WI38 (cell line): ENCODE measurements around the gene FUBP1.

ENCODE experiments used
- H3K4me3 ChIP-seq: 2 replicates; pipeline ENCODE4 v1.5.1; 2011; ENCODE audit warnings: low read depth, mild to moderate bottlenecking, control low read depth, low read length
- TF ChIP-seq, protein P1 (sequence below): IDR thresholded peaks from 2 replicates; pipeline ENCODE4 v1.5.1; 2012; ENCODE audit warnings: low read depth, mild to moderate bottlenecking, control low read depth, low read length

The FUBP1 gene

DNA sequence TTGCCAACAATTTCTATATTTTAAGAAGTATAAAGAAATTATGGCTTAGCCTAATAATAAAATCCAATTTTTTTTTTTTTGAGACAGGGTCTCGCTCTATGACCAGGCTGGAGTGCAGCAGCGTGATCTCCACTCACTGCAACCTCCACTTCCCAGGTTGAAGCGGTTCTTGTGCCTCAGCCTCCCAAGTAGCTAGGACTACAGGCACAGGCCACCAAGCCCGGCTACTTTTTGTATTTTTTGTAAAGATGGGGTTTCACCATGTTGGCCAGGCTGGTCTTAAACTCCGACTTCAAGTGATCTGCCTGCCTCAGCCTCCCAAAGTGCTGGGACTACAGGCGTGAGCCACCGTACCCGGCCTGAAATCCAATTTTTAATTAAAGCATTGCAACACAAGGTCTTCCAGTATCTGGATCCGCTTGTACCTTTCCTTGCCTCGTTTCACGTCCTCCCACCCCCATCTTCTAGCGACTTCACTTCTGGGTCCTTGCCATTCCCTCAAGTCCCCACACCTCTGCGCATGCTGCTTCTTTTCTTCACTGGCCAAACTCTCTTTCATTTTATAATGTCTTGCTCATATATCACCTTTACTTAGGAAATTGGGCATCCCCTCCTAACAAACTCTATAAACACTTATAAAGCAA is 2.3 kb downstream of the FUBP1 start:
- TF ChIP-seq, protein P1, sequence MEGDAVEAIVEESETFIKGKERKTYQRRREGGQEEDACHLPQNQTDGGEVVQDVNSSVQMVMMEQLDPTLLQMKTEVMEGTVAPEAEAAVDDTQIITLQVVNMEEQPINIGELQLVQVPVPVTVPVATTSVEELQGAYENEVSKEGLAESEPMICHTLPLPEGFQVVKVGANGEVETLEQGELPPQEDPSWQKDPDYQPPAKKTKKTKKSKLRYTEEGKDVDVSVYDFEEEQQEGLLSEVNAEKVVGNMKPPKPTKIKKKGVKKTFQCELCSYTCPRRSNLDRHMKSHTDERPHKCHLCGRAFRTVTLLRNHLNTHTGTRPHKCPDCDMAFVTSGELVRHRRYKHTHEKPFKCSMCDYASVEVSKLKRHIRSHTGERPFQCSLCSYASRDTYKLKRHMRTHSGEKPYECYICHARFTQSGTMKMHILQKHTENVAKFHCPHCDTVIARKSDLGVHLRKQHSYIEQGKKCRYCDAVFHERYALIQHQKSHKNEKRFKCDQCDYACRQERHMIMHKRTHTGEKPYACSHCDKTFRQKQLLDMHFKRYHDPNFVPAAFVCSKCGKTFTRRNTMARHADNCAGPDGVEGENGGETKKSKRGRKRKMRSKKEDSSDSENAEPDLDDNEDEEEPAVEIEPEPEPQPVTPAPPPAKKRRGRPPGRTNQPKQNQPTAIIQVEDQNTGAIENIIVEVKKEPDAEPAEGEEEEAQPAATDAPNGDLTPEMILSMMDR: no peak

GRCh38 chr1:77975907-77976306 is 3.0 kb downstream of the FUBP1 start:
- TF ChIP-seq, protein P1: no peak
- H3K4me3 ChIP-seq: peak overlapping the region; percentile 0

More for the DNA sequence above, 2.3 kb downstream of the FUBP1 start:
- H3K4me3 ChIP-seq: peak overlapping the region; percentile 98; the same call in 1 of the 2 replicates

- TF ChIP-seq, protein P1: no peak
- peak overlapping the region; percentile 0 for H3K4me3 ChIP-seq
Observed at GRCh38 chr1:77975386-77975785, 3.5 kb downstream of the FUBP1 start.

- TF ChIP-seq, protein P1: no peak
- no peak overlapping the region for H3K4me3 ChIP-seq
Observed at GRCh38 chr1:77972080-77972479, 6.8 kb downstream of the FUBP1 start.

- TF ChIP-seq, protein P1: no peak
- H3K4me3 ChIP-seq: no peak overlapping the region
Observed at GRCh38 chr1:77970192-77970591, 8.7 kb downstream of the FUBP1 start.

DNA sequence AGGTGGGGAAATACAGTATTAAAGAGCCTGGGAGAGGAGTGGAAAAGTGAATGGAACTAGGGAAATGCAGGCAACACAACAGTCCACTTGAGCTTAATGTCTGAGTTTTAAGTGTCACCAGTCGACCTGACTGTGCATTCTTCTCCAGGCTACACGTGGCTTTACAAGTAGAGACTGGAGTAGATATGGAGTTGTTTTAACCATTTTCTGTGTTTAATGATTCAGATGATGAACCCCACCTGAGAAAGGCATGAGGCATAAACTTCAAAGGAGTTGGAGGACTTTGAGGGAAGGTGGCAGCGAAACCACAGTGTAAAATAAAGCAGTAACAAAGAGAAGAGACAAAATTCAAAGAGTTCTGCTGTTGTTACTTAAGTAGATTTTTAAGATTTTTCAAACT is 12.6 kb downstream of the FUBP1 start:
- TF ChIP-seq, protein P1: no peak
- no peak overlapping the region for H3K4me3 ChIP-seq

DNA sequence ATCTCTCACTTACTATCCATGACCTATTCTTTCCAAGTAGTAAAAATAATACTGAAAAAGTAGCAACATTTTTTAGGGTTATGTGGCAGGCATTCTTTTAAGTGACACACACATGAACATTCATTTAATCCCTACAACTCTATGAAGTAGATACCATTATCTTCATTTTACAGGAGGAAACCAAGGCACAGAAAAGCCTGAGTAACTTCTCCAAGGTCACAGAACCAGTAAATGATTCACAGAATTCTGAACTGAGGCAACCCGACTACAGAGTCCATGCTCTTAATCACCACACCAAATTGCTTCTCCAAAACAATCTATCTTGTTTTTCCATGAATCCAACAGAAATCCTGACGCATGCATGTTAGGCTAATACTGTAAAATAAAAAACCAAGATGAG is 17.5 kb downstream of the FUBP1 start:
- no peak overlapping the region for H3K4me3 ChIP-seq
- TF ChIP-seq, protein P1: no peak
